Fibroblast of lung (primary cell): ENCODE measurements around the gene AGTPBP1.

Experiments
- EZH2 ChIP-seq: IDR thresholded peaks from 2 replicates; pipeline ENCODE4 v1.5.1; 2012; ENCODE audit warnings: low read length, control low read depth, mild to moderate bottlenecking; ENCODE audit errors: missing control alignments
- TF ChIP-seq, protein P1 (sequence below), 2 donors: IDR thresholded peaks in 1 of 2; conservative IDR thresholded peaks in 1 of 2; 1 replicate in 1 of 2; 2 replicates in 1 of 2; pipeline ENCODE4 v1.5.1; 2011 to 2012; ENCODE audit warnings: low read length in 2 of 2, control low read depth in 1 of 2, inconsistent platforms in 1 of 2, low read depth in 1 of 2, mild to moderate bottlenecking in 1 of 2

DNA sequence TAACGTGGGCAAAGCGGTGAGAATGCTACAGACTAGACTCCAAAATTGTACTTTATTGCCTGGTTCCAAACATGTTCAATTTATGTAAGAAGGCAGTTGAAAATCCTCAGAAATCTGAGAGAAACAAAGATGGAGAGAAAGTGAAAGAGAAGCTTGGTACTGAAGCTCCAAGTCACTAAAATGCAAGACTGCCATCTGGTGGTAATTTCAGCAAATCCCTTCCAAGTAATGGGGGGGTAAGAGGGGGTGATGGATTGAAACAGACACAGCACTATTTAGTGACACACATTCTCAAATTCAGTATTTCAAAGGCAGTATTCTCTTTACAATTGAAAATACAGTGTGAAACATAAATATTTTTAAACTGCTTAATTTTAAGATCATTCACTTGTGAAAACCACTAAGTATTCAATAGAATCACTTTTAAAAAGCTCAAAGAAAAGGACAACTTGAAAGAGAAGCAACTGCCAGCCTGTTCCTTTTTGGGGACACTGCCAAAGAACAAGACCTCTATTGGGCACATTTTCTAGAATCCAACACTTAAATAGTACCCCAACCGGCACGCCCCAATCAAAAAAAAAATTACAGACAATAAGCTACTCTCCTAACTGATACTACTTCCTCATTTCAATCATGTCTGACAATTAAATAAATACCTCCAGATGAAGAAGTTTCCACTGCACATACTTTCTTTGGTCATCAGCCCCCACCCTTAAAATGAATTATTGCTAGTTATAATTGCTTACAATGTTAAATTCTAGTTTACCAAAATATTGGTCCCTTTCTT lies 131.5 kb downstream of the AGTPBP1 start:
- TF ChIP-seq, protein P1, sequence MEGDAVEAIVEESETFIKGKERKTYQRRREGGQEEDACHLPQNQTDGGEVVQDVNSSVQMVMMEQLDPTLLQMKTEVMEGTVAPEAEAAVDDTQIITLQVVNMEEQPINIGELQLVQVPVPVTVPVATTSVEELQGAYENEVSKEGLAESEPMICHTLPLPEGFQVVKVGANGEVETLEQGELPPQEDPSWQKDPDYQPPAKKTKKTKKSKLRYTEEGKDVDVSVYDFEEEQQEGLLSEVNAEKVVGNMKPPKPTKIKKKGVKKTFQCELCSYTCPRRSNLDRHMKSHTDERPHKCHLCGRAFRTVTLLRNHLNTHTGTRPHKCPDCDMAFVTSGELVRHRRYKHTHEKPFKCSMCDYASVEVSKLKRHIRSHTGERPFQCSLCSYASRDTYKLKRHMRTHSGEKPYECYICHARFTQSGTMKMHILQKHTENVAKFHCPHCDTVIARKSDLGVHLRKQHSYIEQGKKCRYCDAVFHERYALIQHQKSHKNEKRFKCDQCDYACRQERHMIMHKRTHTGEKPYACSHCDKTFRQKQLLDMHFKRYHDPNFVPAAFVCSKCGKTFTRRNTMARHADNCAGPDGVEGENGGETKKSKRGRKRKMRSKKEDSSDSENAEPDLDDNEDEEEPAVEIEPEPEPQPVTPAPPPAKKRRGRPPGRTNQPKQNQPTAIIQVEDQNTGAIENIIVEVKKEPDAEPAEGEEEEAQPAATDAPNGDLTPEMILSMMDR (conservative IDR thresholded peaks at IDR 0.05 in 1 of 2, IDR thresholded peaks at IDR 0.05 in 1 of 2; ENCODE audit: low read depth in 1 of 2, low read length in 2 of 2): peak; percentile 86 to 87
- TF ChIP-seq EZH2: no peak
